SJSA1 (cell line): ENCODE measurements around the gene AQR. TPM values are rescaled to one million over a fixed set of nuclear protein-coding genes. Genes with fewer than 3 reads are reported as not detected.
"Not testable (repeated sequence)": the region's sequence is repeated elsewhere in the genome, so short reads cannot be mapped to it uniquely, and the experiment has no call there.

Source experiments
- DNase-seq, 2 experiments: peaks; one replicate each; pipeline ENCODE4 v3.0.0-alpha.2; 2015 to 2020; ENCODE audit warnings: low spot score in 2 of 2, low read depth in 1 of 2
- H3K27ac ChIP-seq: fragments of 250-450 bp; sonication (Bioruptor Pico); 2 replicates; pipeline ENCODE4 v1.5.1; 2020; ENCODE audit warnings: mild to moderate bottlenecking, moderate library complexity
- H3K27me3 ChIP-seq: fragments of 250-450 bp; sonication (Bioruptor Pico); replicated peaks from 2 replicates; pipeline ENCODE4 v1.5.1; 2020; ENCODE audit warnings: mild to moderate bottlenecking, moderate library complexity
- H3K36me3 ChIP-seq: fragments of 250-450 bp; sonication (Bioruptor Pico); 2 replicates; pipeline ENCODE4 v1.5.1; 2020; ENCODE audit warnings: mild to moderate bottlenecking
- H3K4me1 ChIP-seq: fragments of 250-450 bp; sonication (Bioruptor Pico); replicated peaks from 2 replicates; pipeline ENCODE4 v1.6.1; 2021; ENCODE audit warnings: mild to moderate bottlenecking
- H3K4me3 ChIP-seq: fragments of 250-450 bp; sonication (Bioruptor Pico); 2 replicates; pipeline ENCODE4 v1.5.1; 2020; ENCODE audit warnings: mild to moderate bottlenecking
- H3K9me3 ChIP-seq: fragments of 250-450 bp; sonication (Bioruptor Pico); replicated peaks from 2 replicates; pipeline ENCODE4 v1.5.1; 2020; ENCODE audit warnings: mild to moderate bottlenecking
- total RNA-seq: library from RNA; depleted of rRNA; stranded (reverse); fragments of >200 nt; shearing (Covaris generic); gene quantifications from 2 replicates; pipeline ENCODE4 v1.2.3, GENCODE V29; 2014

AQR gene
- total RNA-seq, 1 experiment from 2014 or later = 27.9 TPM

GRCh38 chr15:34986771-34987480 lies 17.4 kb upstream of the AQR start:
- peak overlapping the region; percentile 78 for H3K4me3 ChIP-seq
- no peaks in the 10 kb centered on the region for H3K27me3 ChIP-seq
- no peaks in the 10 kb centered on the region for H3K9me3 ChIP-seq
- no peak for DNase-seq
- H3K36me3 ChIP-seq = peaks cover 43% of the 10 kb centered on the region
- H3K27ac ChIP-seq = no peak overlapping the region
- peaks cover 15% of the 10 kb centered on the region for H3K4me1 ChIP-seq

GRCh38 chr15:34986326-34986725 lies 16.8 kb upstream of the AQR start:
- Histone ChIP-seq H3K27me3 (no peaks in the 10 kb centered on the region), H3K27ac (no peak overlapping the region), H3K4me1 (peaks cover 15% of the 10 kb centered on the region)

GRCh38 chr15:34984889-34985630 lies 15.5 kb upstream of the AQR start:
- H3K27ac ChIP-seq = no peak overlapping the region
- no peak for DNase-seq

More at GRCh38 chr15:34986326-34986725, 16.8 kb upstream of the AQR start:
- Histone ChIP-seq H3K36me3 (peaks cover 45% of the 10 kb centered on the region), H3K9me3 (no peaks in the 10 kb centered on the region), H3K4me3 (peak overlapping the region; percentile 78; the same call in 1 of the 2 replicates)
- DNase-seq = no peak

GRCh38 chr15:34976743-34977142 lies 7.2 kb upstream of the AQR start:
- Histone ChIP-seq H3K9me3 (no peaks in the 10 kb centered on the region), H3K4me1 (no peaks in the 10 kb centered on the region; the same call in 1 of the 2 replicates), H3K27ac (no peak overlapping the region), H3K27me3 (no peaks in the 10 kb centered on the region), H3K4me3 (no peak overlapping the region), H3K36me3 (peaks cover 12% of the 10 kb centered on the region)
- DNase-seq = no peak

More at GRCh38 chr15:34984889-34985630, 15.5 kb upstream of the AQR start:
- H3K4me3 ChIP-seq = no peak overlapping the region
- no peaks in the 10 kb centered on the region for H3K9me3 ChIP-seq
- H3K27me3 ChIP-seq = no peaks in the 10 kb centered on the region
- peaks cover 48% of the 10 kb centered on the region for H3K36me3 ChIP-seq
- peaks cover 15% of the 10 kb centered on the region for H3K4me1 ChIP-seq

- no peaks in the 10 kb centered on the region; the same call in 1 of the 2 replicates for H3K4me1 ChIP-seq
- H3K27ac ChIP-seq = no peak overlapping the region
- no peak for DNase-seq
- H3K36me3 ChIP-seq = peaks cover 12% of the 10 kb centered on the region; the same call in 1 of the 2 replicates
- H3K4me3 ChIP-seq = no peak overlapping the region
- H3K27me3 ChIP-seq = no peaks in the 10 kb centered on the region
- no peaks in the 10 kb centered on the region for H3K9me3 ChIP-seq
Measured at GRCh38 chr15:34976073-34976472, 6.5 kb upstream of the AQR start.

- H3K9me3 ChIP-seq = no peaks in the 10 kb centered on the region
Measured at GRCh38 chr15:34973512-34973911, 4.0 kb upstream of the AQR start.

GRCh38 chr15:34970098-34970643 lies 629 bp upstream of the AQR start:
- H3K27me3 ChIP-seq, H3K4me1 ChIP-seq, DNase-seq, H3K27ac ChIP-seq, H3K9me3 ChIP-seq: not testable (repeated sequence)
- H3K4me3 ChIP-seq = peak overlapping the region; percentile 55
- H3K36me3 ChIP-seq = peaks cover 23% of the 10 kb centered on the region

More at GRCh38 chr15:34973512-34973911, 4.0 kb upstream of the AQR start:
- peaks cover 3% of the 10 kb centered on the region for H3K4me1 ChIP-seq
- DNase-seq = no peak
- peaks cover 11% of the 10 kb centered on the region; the same call in 1 of the 2 replicates for H3K36me3 ChIP-seq
- no peak overlapping the region for H3K4me3 ChIP-seq
- H3K27ac ChIP-seq = no peak overlapping the region
- H3K27me3 ChIP-seq = no peaks in the 10 kb centered on the region

GRCh38 chr15:34964277-34964676 lies 5.3 kb downstream of the AQR start:
- no peaks in the 10 kb centered on the region for H3K9me3 ChIP-seq
- no peaks in the 10 kb centered on the region for H3K27me3 ChIP-seq
- H3K27ac ChIP-seq = no peak overlapping the region
- DNase-seq = peak in 1 of 2 experiments; percentile 9
- H3K4me1 ChIP-seq = peaks cover 11% of the 10 kb centered on the region
- H3K4me3 ChIP-seq = no peak overlapping the region
- H3K36me3 ChIP-seq = peaks cover 56% of the 10 kb centered on the region

- no peak overlapping the region for H3K4me3 ChIP-seq
- peak in 1 of 2 experiments; percentile 24 for DNase-seq
Measured at GRCh38 chr15:34953851-34954250, 15.7 kb downstream of the AQR start.

GRCh38 chr15:34952481-34952880 lies 17.1 kb downstream of the AQR start:
- Histone ChIP-seq H3K27me3 (no peaks in the 10 kb centered on the region), H3K27ac (no peak overlapping the region), H3K4me1 (peaks cover 9% of the 10 kb centered on the region; the same call in 1 of the 2 replicates), H3K4me3 (no peak overlapping the region), H3K36me3 (peaks cover 29% of the 10 kb centered on the region), H3K9me3 (no peaks in the 10 kb centered on the region)
- no peak for DNase-seq

More at GRCh38 chr15:34953851-34954250, 15.7 kb downstream of the AQR start:
- peaks cover 9% of the 10 kb centered on the region; the same call in 1 of the 2 replicates for H3K4me1 ChIP-seq
- peaks cover 23% of the 10 kb centered on the region for H3K36me3 ChIP-seq
- no peaks in the 10 kb centered on the region for H3K27me3 ChIP-seq
- H3K27ac ChIP-seq = no peak overlapping the region
- H3K9me3 ChIP-seq = no peaks in the 10 kb centered on the region

GRCh38 chr15:34951993-34952392 lies 17.5 kb downstream of the AQR start:
- no peak for DNase-seq
- H3K9me3 ChIP-seq = no peaks in the 10 kb centered on the region
- peaks cover 9% of the 10 kb centered on the region; the same call in 1 of the 2 replicates for H3K4me1 ChIP-seq
- no peak overlapping the region for H3K4me3 ChIP-seq
- H3K36me3 ChIP-seq = peaks cover 29% of the 10 kb centered on the region
- H3K27me3 ChIP-seq = no peaks in the 10 kb centered on the region
- H3K27ac ChIP-seq = no peak overlapping the region

- no peak overlapping the region for H3K27ac ChIP-seq
- no peaks in the 10 kb centered on the region; the same call in 1 of the 2 replicates for H3K9me3 ChIP-seq
- H3K36me3 ChIP-seq = peaks cover 44% of the 10 kb centered on the region
- H3K4me1 ChIP-seq = no peaks in the 10 kb centered on the region
- H3K27me3 ChIP-seq = no peaks in the 10 kb centered on the region; the same call in 1 of the 2 replicates
- no peak for DNase-seq
- no peak overlapping the region for H3K4me3 ChIP-seq
Measured at GRCh38 chr15:34944936-34945335, 24.6 kb downstream of the AQR start.

- H3K36me3 ChIP-seq = peaks cover 56% of the 10 kb centered on the region
- no peak overlapping the region for H3K4me3 ChIP-seq
- no peaks in the 10 kb centered on the region; the same call in 1 of the 2 replicates for H3K9me3 ChIP-seq
- DNase-seq = no peak
- H3K27ac ChIP-seq = no peak overlapping the region
- no peaks in the 10 kb centered on the region; the same call in 1 of the 2 replicates for H3K27me3 ChIP-seq
- no peaks in the 10 kb centered on the region for H3K4me1 ChIP-seq
Measured at GRCh38 chr15:34943711-34944110, 25.8 kb downstream of the AQR start.
